Heart left ventricle (tissue), 16 donors: ENCODE measurements around the gene PGBD2. TPM values are rescaled to one million over a fixed set of nuclear protein-coding genes. Genes with fewer than 3 reads are reported as not detected.

Experiments used
- ATAC-seq, 4 donors: fragments of 200-7000 bp; cut with Tn5 transposase; one replicate each; pipeline ENCODE4 v1.9.1; 2020 to 2022; ENCODE audit warnings: moderate library complexity in 4 of 4, mild to moderate bottlenecking in 3 of 4, moderate number of reproducible peaks in 1 of 4
- DNase-seq, 5 donors: peaks; one replicate each; pipeline ENCODE4 v3.0.0-alpha.2; 2020
- H3K27ac ChIP-seq, 12 donors: fragments of 200-600 bp; sonication (generic) in 4 of 12; one replicate each; pipeline versions ENCODE4 v1.5.0 to v1.8.0; 2016 to 2022; ENCODE audit warnings: mild to moderate bottlenecking in 2 of 12
- H3K27me3 ChIP-seq, 9 donors: fragments of 200-600 bp; sonication (generic) in 2 of 9; one replicate each; pipeline versions ENCODE4 v1.5.1 to v1.8.0; 2016 to 2022; ENCODE audit warnings: mild to moderate bottlenecking in 3 of 9
- H3K36me3 ChIP-seq, 9 donors: fragments of 200-600 bp; sonication (generic) in 2 of 9; one replicate each; pipeline versions ENCODE4 v1.5.0 to v1.8.0; 2018 to 2022; ENCODE audit warnings: mild to moderate bottlenecking in 2 of 9
- H3K4me1 ChIP-seq, 12 donors: fragments of 200-600 bp; sonication (generic) in 4 of 12; one replicate each; pipeline versions ENCODE4 v1.5.0 to v1.8.0; 2016 to 2022; ENCODE audit warnings: mild to moderate bottlenecking in 3 of 12
- H3K4me3 ChIP-seq, 12 donors: fragments of 200-600 bp; sonication (generic) in 4 of 12; one replicate each; pipeline versions ENCODE4 v1.5.0 to v1.8.0; 2017 to 2022; ENCODE audit warnings: mild to moderate bottlenecking in 9 of 12, moderate library complexity in 4 of 12
- H3K9me3 ChIP-seq, 12 donors: fragments of 200-600 bp; sonication (generic) in 4 of 12; one replicate each; pipeline versions ENCODE4 v1.5.0 to v1.8.0; 2016 to 2022; ENCODE audit warnings: mild to moderate bottlenecking in 1 of 12
- POLR2A ChIP-seq, 2 donors: fragments of 450-650 bp; IDR thresholded peaks; one replicate each; pipeline ENCODE4 v1.6.1; 2017; ENCODE audit warnings: antibody characterized with exemption in 2 of 2, mild to moderate bottlenecking in 2 of 2, moderate library complexity in 2 of 2
- WGBS, 4 donors: extraction: QIAGEN DNeasy Blood & Tissue Kit in 2 of 4; methylation state at CpG; one replicate each; pipeline versions ENCODE4 v1.1.5 to v1.1.7; 2013 to 2018; 5-methylcytosine and 5-hydroxymethylcytosine counted together
- intact Hi-C, 10 donors: fragments of 100-400 bp; cut with DNase I; formaldehyde crosslinking; loops; one replicate each; pipeline versions ENCODE4 v1.11.1 to v1.14.2; 2022
- polyA plus RNA-seq, 2 donors: library from polyadenylated mRNA; stranded (reverse); fragments of 200-250 nt; gene quantifications; one replicate each; pipeline ENCODE4 v1.2.3, GENCODE V29; 2013
- total RNA-seq, 9 donors: library from RNA; depleted of rRNA in 2 of 9; stranded (reverse); fragments of >200 nt in 2 of 9; fragmentation: NEBNext Ultra II Directional in 3 of 9; extraction: Animal tissue kit (Norgen Biotek cat#: 25700) in 3 of 9; gene quantifications; one replicate each; pipeline versions ENCODE4 v1.1.0 to v1.2.4, GENCODE V29; 2016 to 2023
- TF ChIP-seq, protein P1 (sequence below), 12 donors: fragments of 200-600 bp; sonication (generic) in 4 of 12; IDR thresholded peaks; one replicate each; pipeline versions ENCODE4 v1.5.0 to v1.8.0; 2018 to 2022; ENCODE audit warnings: antibody characterized with exemption in 12 of 12, mild to moderate bottlenecking in 5 of 12
- donor health status: ischemic (EF 13 %, LVEDD 7.1; RV severe dilation, severe dysfunction).
- donor health status: healthy with polysubstance abuse.
- donor health status: DM: no; HTN: yes; CAD: no.
- donor health status: DM: no; HTN: no; CAD: no.
- donor health status: ischemic (EF 25% LVEDD 6.9; RV normal size, moderate dysfunction).
- donor health status: ischemic (EF 25% LVEDD 5.7; RV mildly dilated, moderate dysfunction).
- donor health status: healthy.
- donor health status: DM: yes; HTN: yes; CAD: no.
- donor health status: ischemic (EF 35%, LVEDD 5.7; RV mildly dilated, moderate dysfunction).
- donor health status: nonischemic (EF 11% LVEDD 7.7; RV severe dilation, severe dysfunction).
- donor health status: DM: yes; HTN: yes; CAD: no.
- donor health status: PGD.
- donor health status: ischemic (EF 29% LVEDD 5.4; RV normal size, mild dysfunction).
- donor health status: nonischemic (EF 23%, LVEDD 6.1; RV moderate dilation, normal function).

Gene PGBD2
- total and polyA plus RNA-seq, 11 donors, result 1.5 to 3.9 (median 2.6) TPM

GRCh38 chr1:248890549-248891498, 15.2 kb upstream of the PGBD2 start:
- H3K9me3 ChIP-seq, result no peaks in the 10 kb centered on the region
- TF ChIP-seq, protein P1, sequence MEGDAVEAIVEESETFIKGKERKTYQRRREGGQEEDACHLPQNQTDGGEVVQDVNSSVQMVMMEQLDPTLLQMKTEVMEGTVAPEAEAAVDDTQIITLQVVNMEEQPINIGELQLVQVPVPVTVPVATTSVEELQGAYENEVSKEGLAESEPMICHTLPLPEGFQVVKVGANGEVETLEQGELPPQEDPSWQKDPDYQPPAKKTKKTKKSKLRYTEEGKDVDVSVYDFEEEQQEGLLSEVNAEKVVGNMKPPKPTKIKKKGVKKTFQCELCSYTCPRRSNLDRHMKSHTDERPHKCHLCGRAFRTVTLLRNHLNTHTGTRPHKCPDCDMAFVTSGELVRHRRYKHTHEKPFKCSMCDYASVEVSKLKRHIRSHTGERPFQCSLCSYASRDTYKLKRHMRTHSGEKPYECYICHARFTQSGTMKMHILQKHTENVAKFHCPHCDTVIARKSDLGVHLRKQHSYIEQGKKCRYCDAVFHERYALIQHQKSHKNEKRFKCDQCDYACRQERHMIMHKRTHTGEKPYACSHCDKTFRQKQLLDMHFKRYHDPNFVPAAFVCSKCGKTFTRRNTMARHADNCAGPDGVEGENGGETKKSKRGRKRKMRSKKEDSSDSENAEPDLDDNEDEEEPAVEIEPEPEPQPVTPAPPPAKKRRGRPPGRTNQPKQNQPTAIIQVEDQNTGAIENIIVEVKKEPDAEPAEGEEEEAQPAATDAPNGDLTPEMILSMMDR (IDR thresholded peaks at IDR 0.05), result no peak
- TF ChIP-seq POLR2A (IDR thresholded peaks at IDR 0.05), result no peak
- H3K36me3 ChIP-seq, result no peaks in the 10 kb centered on the region
- no peak overlapping the region for H3K27ac ChIP-seq
- H3K4me1 ChIP-seq, result peaks cover 0 to 4% (median 0%) of the 10 kb centered on the region in 12 donors
- DNase-seq (no peak), ATAC-seq (no peak)
- 90 to 93% (median 91%) methylated on average over 9 of the region's 9 CpGs for WGBS, 4 donors
- intact Hi-C loops, result no loop called here
- peaks cover 0 to 10% (median 0%) of the 10 kb centered on the region in 9 donors for H3K27me3 ChIP-seq
- no peak overlapping the region for H3K4me3 ChIP-seq

DNA sequence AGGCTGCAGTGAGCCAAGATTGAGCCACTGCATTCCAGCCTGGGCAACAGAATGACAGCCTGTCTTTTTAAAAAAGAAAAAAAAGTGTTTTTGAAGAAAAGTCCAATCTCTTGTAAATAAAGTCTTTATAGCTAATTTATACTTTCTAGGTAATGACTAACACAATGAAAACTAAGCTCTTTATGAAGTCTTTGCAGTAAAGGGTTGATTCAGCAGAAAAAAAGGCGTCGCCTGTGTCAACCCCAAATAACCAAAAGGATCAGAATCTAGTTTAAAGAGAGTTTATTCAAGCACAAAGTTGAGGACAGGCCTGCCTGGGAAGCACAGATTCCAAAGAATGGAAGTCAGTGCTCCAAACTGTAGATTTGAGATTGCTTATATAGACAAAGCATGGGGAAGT, 14.3 kb upstream of the PGBD2 start:
- no peak overlapping the region for H3K4me3 ChIP-seq
- TF ChIP-seq, protein P1 (IDR thresholded peaks at IDR 0.05), result no peak
- TF ChIP-seq POLR2A (IDR thresholded peaks at IDR 0.05), result no peak
- H3K9me3 ChIP-seq, result no peaks in the 10 kb centered on the region
- no peak overlapping the region for H3K27ac ChIP-seq
- peaks cover 0 to under 1% (median 0%) of the 10 kb centered on the region in 12 donors for H3K4me1 ChIP-seq
- ATAC-seq, result no peak
- no peak for DNase-seq
- 94 to 97% (median 95%) methylated on average over 2 of the region's 2 CpGs for whole genome bisulfite sequencing, 4 donors
- intact Hi-C loops, result no loop called here
- H3K27me3 ChIP-seq, result peaks cover 0 to 17% (median 0%) of the 10 kb centered on the region in 9 donors
- no peaks in the 10 kb centered on the region for H3K36me3 ChIP-seq

GRCh38 chr1:248892590-248892989, 13.4 kb upstream of the PGBD2 start:
- ATAC-seq (no peak), DNase-seq (no peak)
- intact Hi-C loops, result no loop called here
- peaks cover 0 to 24% (median 3%) of the 10 kb centered on the region in 9 donors for H3K27me3 ChIP-seq
- no peak overlapping the region for H3K4me3 ChIP-seq
- WGBS, 4 donors, result 79 to 92% (median 88%) methylated on average over 1 of the region's 1 CpG
- H3K27ac ChIP-seq, result no peak overlapping the region
- no peaks in the 10 kb centered on the region for H3K9me3 ChIP-seq
- H3K36me3 ChIP-seq, result no peaks in the 10 kb centered on the region
- no peak for TF ChIP-seq POLR2A (IDR thresholded peaks at IDR 0.05)
- TF ChIP-seq, protein P1 (IDR thresholded peaks at IDR 0.05), result no peak
- H3K4me1 ChIP-seq, result no peaks in the 10 kb centered on the region

- Histone ChIP-seq H3K36me3 (no peaks in the 10 kb centered on the region), H3K4me1 (no peaks in the 10 kb centered on the region), H3K27ac (no peak overlapping the region), H3K27me3 (peaks cover 0 to 40% (median 4%) of the 10 kb centered on the region in 9 donors), H3K9me3 (no peaks in the 10 kb centered on the region), H3K4me3 (no peak overlapping the region)
- ATAC-seq, result no peak
- no peak for DNase-seq
- intact Hi-C loops, result no loop called here
- TF ChIP-seq, protein P1 (IDR thresholded peaks at IDR 0.05), result no peak
- no peak for TF ChIP-seq POLR2A (IDR thresholded peaks at IDR 0.05)
Measured at GRCh38 chr1:248894837-248895236, 11.2 kb upstream of the PGBD2 start.
